Measurements from ENCODE around the gene CORO1A.

CORO1A gene

GRCh38 chr16:30179931-30180330 lies 3.5 kb upstream of the CORO1A start:
- H3K27ac ChIP-seq: no peak overlapping the region
- TF ChIP-seq CTCF (IDR thresholded peaks at IDR 0.05) (no peak), ZFX (IDR thresholded peaks at IDR 0.05; ENCODE audit: borderline replicate concordance) (no peak)

- TF ChIP-seq ZFX (IDR thresholded peaks at IDR 0.05; ENCODE audit: borderline replicate concordance) (no peak), CTCF (IDR thresholded peaks at IDR 0.05) (no peak)
- no peak overlapping the region for H3K27ac ChIP-seq
Measured at GRCh38 chr16:30180741-30181140, 2.7 kb upstream of the CORO1A start.

GRCh38 chr16:30184096-30184890 lies 891 bp downstream of the CORO1A start:
- TF ChIP-seq CTCF (IDR thresholded peaks at IDR 0.05) (no peak), ZFX (IDR thresholded peaks at IDR 0.05; ENCODE audit: borderline replicate concordance) (no peak)
- no peak overlapping the region for H3K27ac ChIP-seq

- H3K27ac ChIP-seq: no peak overlapping the region
- TF ChIP-seq ZFX (IDR thresholded peaks at IDR 0.05; ENCODE audit: borderline replicate concordance): no peak
- no peak for TF ChIP-seq CTCF (IDR thresholded peaks at IDR 0.05)
Measured at GRCh38 chr16:30184891-30185682, 1.7 kb downstream of the CORO1A start.

GRCh38 chr16:30185683-30186421 lies 2.5 kb downstream of the CORO1A start:
- TF ChIP-seq ZFX (IDR thresholded peaks at IDR 0.05; ENCODE audit: borderline replicate concordance) (no peak), CTCF (IDR thresholded peaks at IDR 0.05) (no peak)
- H3K27ac ChIP-seq: no peak overlapping the region

GRCh38 chr16:30186444-30186781 lies 3.0 kb downstream of the CORO1A start:
- H3K27ac ChIP-seq: no peak overlapping the region
- no peak for TF ChIP-seq CTCF (IDR thresholded peaks at IDR 0.05)
- TF ChIP-seq ZFX (IDR thresholded peaks at IDR 0.05; ENCODE audit: borderline replicate concordance): no peak
